GM19397 (cell line): ENCODE results near the gene OTUD4.

Source experiments
- ATAC-seq: cut with Tn5 transposase; IDR thresholded peaks from one replicate; pipeline ENCODE4 v1.9.1; 2021; ENCODE audit warnings: mild to moderate bottlenecking, moderate library complexity; ENCODE audit not compliant: unreplicated experiment

OTUD4 gene

GRCh38 chr4:145131848-145132247, 48.5 kb downstream of the OTUD4 start:
- no peak for ATAC-seq

- no peak for ATAC-seq
Measured at GRCh38 chr4:145130788-145131399, 49.5 kb downstream of the OTUD4 start.

GRCh38 chr4:145130130-145130529, 50.3 kb downstream of the OTUD4 start:
- no peak for ATAC-seq

- ATAC-seq, result no peak
Measured at GRCh38 chr4:145125396-145125795, 55.0 kb downstream of the OTUD4 start.

DNA sequence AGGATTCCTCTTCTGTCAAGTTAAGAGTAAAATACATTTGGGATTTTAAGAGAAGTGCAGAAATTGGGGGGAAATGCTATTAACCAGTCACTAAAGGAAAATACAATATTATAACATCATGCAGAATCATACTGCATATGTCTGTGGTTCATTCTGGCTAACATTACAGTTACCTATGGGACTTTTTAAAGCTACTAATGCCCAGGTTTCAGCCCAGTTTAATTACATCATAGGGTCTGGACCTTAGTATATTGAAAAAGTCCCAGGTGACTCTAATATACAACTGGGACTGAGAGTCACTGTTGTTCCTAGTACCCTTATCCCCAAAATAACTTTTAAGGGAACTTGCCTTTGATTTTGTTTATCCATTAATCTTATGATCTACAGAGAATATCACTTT, 72.3 kb downstream of the OTUD4 start:
- ATAC-seq, result no peak

GRCh38 chr4:145107126-145107525, 73.3 kb downstream of the OTUD4 start:
- no peak for ATAC-seq

DNA sequence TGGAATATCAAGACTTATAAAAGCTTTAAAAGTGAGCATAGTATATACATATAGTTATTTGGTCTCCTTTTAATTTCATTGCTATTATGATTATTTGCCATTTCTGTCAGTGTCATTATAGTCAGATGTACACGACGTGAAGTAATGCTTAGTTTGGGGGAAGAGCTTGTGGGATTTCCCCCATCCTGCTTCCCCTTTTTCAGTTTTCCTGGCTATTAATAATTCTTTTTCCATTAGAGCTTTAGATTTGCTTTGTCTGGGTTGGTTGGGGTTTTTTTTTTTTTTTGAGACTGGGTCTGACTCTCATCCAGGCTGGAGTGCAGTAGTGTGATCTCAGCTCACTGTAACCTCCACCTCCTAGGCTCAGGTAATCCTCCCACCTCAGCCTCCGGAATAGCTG, 76.9 kb downstream of the OTUD4 start:
- no peak for ATAC-seq

GRCh38 chr4:145102619-145103018, 77.8 kb downstream of the OTUD4 start:
- ATAC-seq, result no peak

DNA sequence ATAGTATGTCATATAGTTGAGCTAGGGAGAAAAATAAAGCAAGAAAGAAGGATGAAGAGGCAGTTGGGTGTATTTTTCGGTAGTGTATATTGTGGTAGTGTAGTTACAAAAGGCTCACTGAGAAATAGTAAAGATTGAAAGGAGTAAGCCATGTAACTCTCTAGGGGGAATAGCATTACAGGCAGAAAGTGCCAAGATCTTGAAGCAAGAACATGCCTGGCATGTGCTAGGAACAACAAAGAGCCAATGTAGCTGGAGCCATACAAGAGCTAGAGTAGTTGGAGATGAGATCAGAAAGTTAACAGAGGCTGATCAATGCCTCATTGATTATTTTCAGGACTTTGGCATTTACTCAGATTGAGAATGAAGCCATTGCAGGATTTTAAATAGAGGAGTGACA, 79.3 kb downstream of the OTUD4 start:
- no peak for ATAC-seq

DNA sequence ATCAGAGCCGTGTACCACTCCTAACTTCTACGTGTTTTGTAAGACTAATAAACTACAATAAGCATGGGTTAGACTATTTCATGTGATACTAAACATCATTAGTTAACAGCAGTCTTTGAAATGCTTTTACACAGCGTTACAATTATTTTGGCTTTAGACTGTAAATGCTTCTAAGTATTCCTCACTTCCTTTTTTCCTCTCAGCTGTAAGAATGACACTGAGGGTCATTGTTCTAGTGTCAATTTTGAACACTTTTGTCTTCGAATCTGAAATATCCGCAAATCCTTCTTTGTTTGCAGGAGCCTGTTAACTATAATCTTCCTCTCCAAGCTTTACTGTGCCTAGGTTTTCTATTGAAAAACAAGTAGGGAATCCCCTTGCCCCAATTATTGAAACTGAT, 80.7 kb downstream of the OTUD4 start:
- no peak for ATAC-seq

DNA sequence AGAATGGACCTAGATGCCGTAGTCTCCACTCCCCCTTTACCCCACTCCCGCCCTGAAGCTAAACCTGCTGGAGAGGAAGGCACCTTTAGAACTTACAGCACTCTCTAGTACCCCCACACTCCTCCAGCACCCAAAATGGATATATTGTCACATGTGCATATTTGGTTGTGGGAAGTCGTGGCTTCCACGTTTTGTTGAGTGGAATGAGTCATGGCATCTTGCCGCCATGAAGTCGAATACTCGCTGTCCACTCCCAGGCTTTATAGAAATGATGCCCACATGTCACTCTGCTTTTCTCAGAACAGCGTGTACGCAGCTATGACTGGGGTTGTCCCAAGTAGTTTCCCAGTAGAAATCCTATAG, 81.7 kb downstream of the OTUD4 start:
- peak; percentile 12 for ATAC-seq

DNA sequence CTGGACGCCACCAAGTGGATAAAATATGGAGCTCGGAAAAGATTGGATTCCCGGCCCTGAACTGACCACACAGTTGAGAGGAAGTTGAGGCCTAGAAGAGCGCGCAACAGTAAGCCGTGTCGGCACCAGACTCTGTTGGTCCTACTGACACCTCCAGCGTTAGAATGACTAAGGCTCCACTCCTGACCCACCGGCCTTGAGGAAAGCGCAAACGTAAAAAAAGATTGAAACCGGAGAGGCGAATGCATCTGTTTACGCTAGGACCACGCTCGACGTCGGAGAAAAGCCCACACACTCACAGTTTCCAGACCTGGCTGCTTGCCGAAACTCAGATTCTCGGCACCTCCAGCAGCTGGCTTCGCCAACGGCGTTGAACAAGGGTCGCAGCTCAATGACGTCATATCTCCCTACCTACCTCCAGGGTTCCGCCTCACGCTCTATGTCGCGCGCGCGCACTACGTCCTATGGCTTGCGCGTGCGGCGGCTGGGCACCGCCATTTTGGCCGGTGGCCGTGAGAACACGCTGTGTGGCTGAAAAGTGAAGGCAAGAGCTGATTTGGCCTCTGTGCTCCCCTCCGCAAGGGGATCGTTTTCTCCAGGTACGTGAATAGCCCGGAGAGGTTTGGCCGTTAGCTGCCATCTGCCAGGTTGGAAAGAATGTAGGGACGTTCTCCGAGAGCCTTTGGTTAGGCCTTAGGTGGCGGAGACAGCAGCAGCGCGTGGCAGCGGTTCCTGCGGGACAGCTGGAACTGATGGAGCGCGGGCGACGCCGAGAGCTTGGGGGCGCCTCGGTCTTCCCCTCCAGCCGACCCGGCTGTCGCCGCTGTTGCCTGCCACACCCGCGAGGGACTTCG, 82.3 kb downstream of the OTUD4 start, which contains the start of the genes ABCE1 and ANAPC10:
Gene ABCE1 (plus strand): TSS at position 491 of the 854 bp plus-strand sequence. CDS start 6,102 bp downstream, outside the sequence.
Gene ANAPC10 (minus strand): TSS at position 376 of the 854 bp plus-strand sequence. CDS start 2,097 bp downstream, outside the sequence.
- ATAC-seq, result peak; percentile 83

GRCh38 chr4:145097331-145097820, 83.0 kb downstream of the OTUD4 start:
- peak; percentile 5 for ATAC-seq

- no peak for ATAC-seq
Measured at GRCh38 chr4:145093638-145094037, 86.8 kb downstream of the OTUD4 start.

DNA sequence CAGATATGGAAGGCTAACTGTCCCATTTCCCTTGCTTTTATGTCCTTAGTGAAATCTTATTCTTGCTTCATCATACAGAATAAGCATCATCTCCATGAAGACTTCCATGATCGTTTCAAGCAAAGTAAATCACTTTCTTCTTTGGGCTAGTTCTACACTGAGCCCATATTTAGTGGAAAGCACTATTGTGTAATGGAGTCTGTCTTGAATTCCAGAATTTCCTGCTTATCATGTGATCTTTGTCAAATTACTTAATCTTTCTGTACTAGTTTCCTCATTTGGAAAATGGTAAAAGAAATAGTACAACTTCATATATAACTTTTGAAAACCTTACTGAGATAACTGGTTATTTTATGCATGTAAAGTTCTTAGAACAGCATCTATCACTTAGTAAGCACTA, 90.0 kb downstream of the OTUD4 start:
- ATAC-seq, result no peak

GRCh38 chr4:145083891-145084605, 96.3 kb downstream of the OTUD4 start:
- ATAC-seq, result no peak
